Activated naive CD4-positive, alpha-beta T cell treated with anti-CD3 and anti-CD28 coated beads for 36 hours (primary cell): ENCODE results near the gene OR4E2. TPM values are rescaled to one million over a fixed set of nuclear protein-coding genes. Genes with fewer than 3 reads are reported as not detected.

Experiments
- CTCF ChIA-PET: fragments of 350-600 bp; sonication (Branson Sonifier 250); formaldehyde crosslinking; loops from one replicate; lab custom pipeline; 2021; ENCODE audit warnings: antibody characterized with exemption; lab: Charles Lee
- DNase-seq: peaks from one replicate; pipeline ENCODE4 v3.0.0-alpha.2; 2020
- H3K27ac Mint-ChIP-seq: one replicate; pipeline ENCODE4 v1.8.0; 2021; ENCODE audit warnings: mild to moderate bottlenecking, mixed read lengths
- H3K27me3 Mint-ChIP-seq: one replicate; pipeline ENCODE4 v1.8.0; 2021; ENCODE audit warnings: low read depth, mixed read lengths
- H3K36me3 Mint-ChIP-seq: one replicate; pipeline ENCODE4 v1.8.0; 2021; ENCODE audit warnings: low read depth, mixed read lengths
- H3K4me1 Mint-ChIP-seq: one replicate; pipeline ENCODE4 v1.8.0; 2021; ENCODE audit warnings: low read depth, mixed read lengths
- H3K4me3 Mint-ChIP-seq: one replicate; pipeline ENCODE4 v1.8.0; 2021; ENCODE audit warnings: mild to moderate bottlenecking, moderate library complexity, mixed read lengths
- H3K9me3 Mint-ChIP-seq: one replicate; pipeline ENCODE4 v1.8.0; 2021; ENCODE audit warnings: mixed read lengths
- intact Hi-C: fragments of 100-400 bp; cut with micrococcal nuclease; formaldehyde crosslinking; loops from one replicate; pipeline ENCODE4 v1.15.1; 2023
- total RNA-seq, 2 experiments: library from RNA; stranded (reverse); gene quantifications; one replicate each; pipeline ENCODE4 v1.2.3, GENCODE V29; 2021

OR4E2 gene
- total RNA-seq, 2 experiments from 2014 or later: not detected

- H3K27ac Mint-ChIP-seq: no peak overlapping the region
- H3K27me3 Mint-ChIP-seq: peaks cover 4% of the 10 kb centered on the region
- no peaks in the 10 kb centered on the region for H3K36me3 Mint-ChIP-seq
- H3K4me3 Mint-ChIP-seq: no peak overlapping the region
- intact Hi-C loops: no loop called here
- DNase-seq: no peak
- peaks cover 14% of the 10 kb centered on the region for H3K4me1 Mint-ChIP-seq
- peaks cover 1% of the 10 kb centered on the region for H3K9me3 Mint-ChIP-seq
- CTCF ChIA-PET: interaction anchor here (0.9 to 1.4 kb wide), 4 partner anchors 12 to 152 kb away, joined by 3 read pairs; no protein-coding TSS in a partner anchor
Observed at GRCh38 chr14:21699551-21699950, 45.9 kb downstream of the OR4E2 start.

- peaks cover 25% of the 10 kb centered on the region for H3K4me1 Mint-ChIP-seq
- H3K27me3 Mint-ChIP-seq: peaks cover 4% of the 10 kb centered on the region
- no peaks in the 10 kb centered on the region for H3K36me3 Mint-ChIP-seq
- no peak for DNase-seq
- H3K9me3 Mint-ChIP-seq: no peaks in the 10 kb centered on the region
- no peak overlapping the region for H3K27ac Mint-ChIP-seq
- CTCF ChIA-PET: interaction anchor here (2.2 kb wide), 1 partner anchor 9 kb away, joined by 12 read pairs; no protein-coding TSS in a partner anchor
- no peak overlapping the region for H3K4me3 Mint-ChIP-seq
- intact Hi-C loops: no loop called here
Observed at GRCh38 chr14:21702316-21702715, 48.7 kb downstream of the OR4E2 start.

GRCh38 chr14:21703357-21704326, 50.0 kb downstream of the OR4E2 start:
- no peak for DNase-seq
- H3K27ac Mint-ChIP-seq: peak overlapping the region; percentile 37
- peaks cover 4% of the 10 kb centered on the region for H3K27me3 Mint-ChIP-seq
- H3K4me1 Mint-ChIP-seq: peaks cover 25% of the 10 kb centered on the region
- intact Hi-C loops: loop anchor here (1.0 kb wide), 1 partner anchor 62 kb away; no protein-coding TSS in a partner anchor
- CTCF ChIA-PET: interaction anchor here (0.9 to 1.3 kb wide), 3 partner anchors 9 to 63 kb away, joined by 3 to 9 read pairs (median 4); no protein-coding TSS in a partner anchor
- no peaks in the 10 kb centered on the region for H3K36me3 Mint-ChIP-seq
- no peaks in the 10 kb centered on the region for H3K9me3 Mint-ChIP-seq
- H3K4me3 Mint-ChIP-seq: no peak overlapping the region

GRCh38 chr14:21704338-21704737, 50.7 kb downstream of the OR4E2 start:
- Mint-ChIP-seq H3K27ac (peak overlapping the region; percentile 37), H3K9me3 (peaks cover 1% of the 10 kb centered on the region), H3K36me3 (no peaks in the 10 kb centered on the region), H3K27me3 (peaks cover 4% of the 10 kb centered on the region), H3K4me3 (no peak overlapping the region), H3K4me1 (peaks cover 25% of the 10 kb centered on the region)
- CTCF ChIA-PET: interaction anchor here (0.6 to 1.3 kb wide), 4 partner anchors 8 to 63 kb away, joined by 3 to 9 read pairs (median 4); no protein-coding TSS in a partner anchor
- DNase-seq: peak; percentile 20
- intact Hi-C loops: loop anchor here (1.0 kb wide), 1 partner anchor 63 kb away; no protein-coding TSS in a partner anchor

GRCh38 chr14:21711360-21711961, 57.8 kb downstream of the OR4E2 start:
- H3K4me3 Mint-ChIP-seq: peak overlapping the region; percentile 67
- DNase-seq: peak; percentile 57
- intact Hi-C loops: loop anchor here (2.0 kb wide), 1 partner anchor 845 kb away; no protein-coding TSS in a partner anchor
- CTCF ChIA-PET: interaction anchor here (0.6 to 4.5 kb wide), 22 partner anchors 10 to 859 kb away, joined by 3 to 40 read pairs (median 4); partner anchors contain the start of gene OR4E2
- peak overlapping the region; percentile 68 for H3K27ac Mint-ChIP-seq
- H3K9me3 Mint-ChIP-seq: peaks cover 1% of the 10 kb centered on the region
- H3K4me1 Mint-ChIP-seq: peaks cover 5% of the 10 kb centered on the region
- no peaks in the 10 kb centered on the region for H3K36me3 Mint-ChIP-seq
- H3K27me3 Mint-ChIP-seq: peaks cover 2% of the 10 kb centered on the region

- peak overlapping the region; percentile 68 for H3K27ac Mint-ChIP-seq
- CTCF ChIA-PET: interaction anchor here (0.6 to 4.5 kb wide), 17 partner anchors 10 to 858 kb away, joined by 3 to 40 read pairs (median 4); partner anchors contain the start of gene OR4E2
- DNase-seq: no peak
- H3K9me3 Mint-ChIP-seq: peaks cover 1% of the 10 kb centered on the region
- H3K4me1 Mint-ChIP-seq: peaks cover 5% of the 10 kb centered on the region
- H3K36me3 Mint-ChIP-seq: no peaks in the 10 kb centered on the region
- intact Hi-C loops: no loop called here
- peak overlapping the region; percentile 67 for H3K4me3 Mint-ChIP-seq
- peaks cover 4% of the 10 kb centered on the region for H3K27me3 Mint-ChIP-seq
Observed at GRCh38 chr14:21712036-21712435, 58.4 kb downstream of the OR4E2 start.

GRCh38 chr14:21714318-21714929, 60.8 kb downstream of the OR4E2 start:
- Mint-ChIP-seq H3K4me1 (peaks cover 5% of the 10 kb centered on the region), H3K36me3 (no peaks in the 10 kb centered on the region), H3K27ac (peak overlapping the region; percentile 26), H3K27me3 (peaks cover 7% of the 10 kb centered on the region), H3K9me3 (no peaks in the 10 kb centered on the region), H3K4me3 (peak overlapping the region; percentile 55)
- CTCF ChIA-PET: interaction anchor here (0.6 to 0.9 kb wide), 2 partner anchors 35 to 74 kb away, joined by 3 to 5 read pairs; no protein-coding TSS in a partner anchor
- intact Hi-C loops: no loop called here
- DNase-seq: no peak

Other genes starting within 250 kb of the OR4E2 start
- 10 to 100 TPM; 73.9 to 75.5 TPM for gene CHD8, start 197.7 kb upstream of the OR4E2 start, total RNA-seq
- 10 to 100 TPM; 20.5 to 21.4 TPM for gene RAB2B, start 176.9 kb upstream of the OR4E2 start, total RNA-seq
- gene TOX4, start 176.6 kb upstream of the OR4E2 start, total RNA-seq: 10 to 100 TPM; 57.4 to 58.6 TPM
- 10 to 100 TPM; 60.6 TPM for gene METTL3, start 142.5 kb upstream of the OR4E2 start, total RNA-seq
- 1 to 10 TPM; 3.1 to 4.1 TPM for gene SALL2, start 127.5 kb upstream of the OR4E2 start, total RNA-seq
- not detected for gene OR10G3, start 73.8 kb upstream of the OR4E2 start, total RNA-seq
- gene OR10G2, start 18.9 kb upstream of the OR4E2 start, total RNA-seq: not detected
- gene OR4E1, start 20.0 kb downstream of the OR4E2 start, total RNA-seq: under 1 TPM; 0.10 to 0.14 TPM